Measurements from ENCODE around the gene N4BP2.
A peak's percentile ranks its signal among the peaks of the same experiment; 100 is the strongest.

N4BP2 gene

GRCh38 chr4:40195182-40196177 lies 138.8 kb downstream of the N4BP2 start:
- no peak for DNase-seq (ENCODE audit: low read depth)
- peak overlapping the region; percentile 97 for H3K4me3 ChIP-seq (ENCODE audit: low read depth, low read length)
- TF ChIP-seq CTCF (IDR thresholded peaks at IDR 0.05; ENCODE audit: low read depth, low read length, missing control alignments) = no peak

GRCh38 chr4:40196272-40196671 lies 139.6 kb downstream of the N4BP2 start:
- no peak for TF ChIP-seq CTCF (IDR thresholded peaks at IDR 0.05; ENCODE audit: low read depth, low read length, missing control alignments)
- H3K4me3 ChIP-seq (ENCODE audit: low read depth, low read length) = peak overlapping the region; percentile 97
- no peak for DNase-seq (ENCODE audit: low read depth)

GRCh38 chr4:40196724-40197281 lies 140.2 kb downstream of the N4BP2 start, which contains the start of gene RHOH:
TSS of gene RHOH (plus strand) at chr4:40197031. CDS start at chr4:40243387, 46,356 bp downstream.
- H3K4me3 ChIP-seq (ENCODE audit: low read depth, low read length) = peak within 1 kb of the TSS; percentile 97
- DNase-seq (ENCODE audit: low read depth) = peak; percentile 88
- no peak for TF ChIP-seq CTCF (IDR thresholded peaks at IDR 0.05; ENCODE audit: low read depth, low read length, missing control alignments)

- no peak for DNase-seq (ENCODE audit: low read depth)
- no peak for TF ChIP-seq CTCF (IDR thresholded peaks at IDR 0.05; ENCODE audit: low read depth, low read length, missing control alignments)
- peak overlapping the region; percentile 97 for H3K4me3 ChIP-seq (ENCODE audit: low read depth, low read length)
Observed at GRCh38 chr4:40197879-40198689, 141.4 kb downstream of the N4BP2 start.

- TF ChIP-seq CTCF (IDR thresholded peaks at IDR 0.05; ENCODE audit: low read depth, low read length, missing control alignments) = no peak
- no peak for DNase-seq (ENCODE audit: low read depth)
- H3K4me3 ChIP-seq (ENCODE audit: low read depth, low read length) = peak overlapping the region; percentile 97
Observed at GRCh38 chr4:40199179-40199670, 142.6 kb downstream of the N4BP2 start.

GRCh38 chr4:40199999-40200874 lies 143.6 kb downstream of the N4BP2 start:
- TF ChIP-seq CTCF (IDR thresholded peaks at IDR 0.05; ENCODE audit: low read depth, low read length, missing control alignments) = no peak
- DNase-seq (ENCODE audit: low read depth) = peak; percentile 93
- peak overlapping the region; percentile 97 for H3K4me3 ChIP-seq (ENCODE audit: low read depth, low read length)

Data from GM12864 (cell line).